ENCODE data around the gene CYB561D1. TPM values are rescaled to one million over a fixed set of nuclear protein-coding genes. Genes with fewer than 3 reads are reported as not detected.

Gene CYB561D1
- total and polyA plus RNA-seq, 2 of the 8 experiments (the other 6 are each of a cell fraction or from before 2014, with no cell fraction given) = 3.6 to 3.8 TPM

- H3K56ac ChIP-seq (replicated peaks; ENCODE audit: insufficient read length, low read depth, low read length) = no peak overlapping the region
- H2AK5ac ChIP-seq (ENCODE audit: low read depth, low read length) = no peak overlapping the region
- H3K27me3 ChIP-seq (replicated peaks in 1 of 4; ENCODE audit: control insufficient read depth in 3 of 4, extremely low read depth in 1 of 4, insufficient read depth in 3 of 4, low read length in 3 of 4) = no peaks in the 10 kb centered on the region
- H3K79me1 ChIP-seq (ENCODE audit: low read depth, low read length) = no peaks in the 10 kb centered on the region; the same call in 1 of the 2 replicates
- no peak overlapping the region for H3K9ac ChIP-seq (replicated peaks in 1 of 4; ENCODE audit: extremely low read depth in 1 of 4, low read depth in 3 of 4, low read length in 3 of 4)
- H2BK15ac ChIP-seq (ENCODE audit: low read length) = no peak overlapping the region
- TF ChIP-seq YY1 (IDR thresholded peaks at IDR 0.05; ENCODE audit: low read depth, low read length) = no peak
- TF ChIP-seq CHD2 (IDR thresholded peaks at IDR 0.05; ENCODE audit: low read length) = no peak
- no peak for TF ChIP-seq ZNF274 (IDR thresholded peaks at IDR 0.05; ENCODE audit: borderline replicate concordance, extremely low read depth, low read length)
- no peak for TF ChIP-seq FOSL1 (IDR thresholded peaks at IDR 0.05; ENCODE audit: insufficient read depth, low read depth, low read length)
- TF ChIP-seq TAF7 (optimal IDR thresholded peaks at IDR 0.05; ENCODE audit: borderline replicate concordance, low read depth, low read length) = no peak
- TF ChIP-seq KDM5A (IDR thresholded peaks at IDR 0.05; ENCODE audit: low read length) = no peak
- TF ChIP-seq SUZ12 (IDR thresholded peaks at IDR 0.05; ENCODE audit: low read length) = no peak
- no peak overlapping the region for H3K4ac ChIP-seq (replicated peaks; ENCODE audit: insufficient read length, low read depth, low read length)
- H3K4me1 ChIP-seq (replicated peaks in 1 of 4; ENCODE audit: control insufficient read depth in 3 of 4, insufficient read depth in 4 of 4, low read length in 3 of 4) = peaks cover 0 to 3% (median 1%) of the 10 kb centered on the region in 4 experiments; a peak in 4 of 7 replicates
- ChIA-PET CTCF (ENCODE audit: partially characterized antibody) (interaction anchor here (1.2 to 26.3 kb wide), 11 partner anchors 9 to 257 kb away, joined by 3 to 1755 read pairs (median 4); partner anchors contain the start of genes AMIGO1, ATXN7L2, CYB561D1 and GPR61), POLR2A (ENCODE audit: partially characterized antibody) (interaction anchor here (0.6 to 2.4 kb wide), 6 partner anchors 14 to 45 kb away, joined by 3 to 10 read pairs (median 4); partner anchors contain the start of gene GNAI3)
- H2BK20ac ChIP-seq (ENCODE audit: low read length) = no peak overlapping the region
- no peak overlapping the region; the same call in 1 of the 2 replicates for H4K8ac ChIP-seq (ENCODE audit: extremely low read depth, insufficient read depth, low read length)
- no peak overlapping the region for H3K4me3 ChIP-seq (ENCODE audit: extremely low read depth in 1 of 4, insufficient read depth in 2 of 4, low read depth in 3 of 4, low read length in 4 of 4)
- H4K20me1 ChIP-seq (replicated peaks in 1 of 2; ENCODE audit: control insufficient read depth in 1 of 2, insufficient read depth in 2 of 2, low read length in 2 of 2) = no peaks in the 10 kb centered on the region
- no peak overlapping the region for H3K27ac ChIP-seq (ENCODE audit: low read depth, low read length)
- no peaks in the 10 kb centered on the region; the same call in 1 of the 2 replicates for H3K23me2 ChIP-seq (ENCODE audit: low read depth, low read length)
- H2BK12ac ChIP-seq (ENCODE audit: low read depth, low read length) = no peak overlapping the region
- no peak for DNase-seq (ENCODE audit: low read depth in 1 of 2, low spot score in 2 of 2)
- WGBS, 2 experiments (ENCODE audit: extremely low coverage in 1 of 2, insufficient coverage in 1 of 2, insufficient read length in 1 of 2, insufficient replicate concordance in 2 of 2, low coverage in 1 of 2, low lambda C conversion rate in 2 of 2, missing lambda C conversion rate in 1 of 2) = 94% methylated on average over 1 of the region's 1 CpG; no CpG with 5 or more reads in 1 of the 2 experiments
- no peak overlapping the region for H3K4me2 ChIP-seq (ENCODE audit: insufficient read depth in 1 of 2, low read depth in 2 of 2, low read length in 2 of 2)
- no peak overlapping the region for H2BK120ac ChIP-seq (replicated peaks; ENCODE audit: low read depth, low read length)
- no peak overlapping the region for H2AFZ ChIP-seq (ENCODE audit: low read length)
- H2BK5ac ChIP-seq (ENCODE audit: low read depth, low read length) = no peak overlapping the region
- no peak overlapping the region for H4K5ac ChIP-seq (ENCODE audit: insufficient read length, low read depth, low read length)
- no peaks in the 10 kb centered on the region for H3K36me3 ChIP-seq (ENCODE audit: control insufficient read depth in 2 of 4, insufficient read depth in 4 of 4, low read length in 3 of 4)
- H4K91ac ChIP-seq (replicated peaks; ENCODE audit: insufficient read length, low read length) = no peak overlapping the region
- H3K79me2 ChIP-seq (ENCODE audit: control insufficient read depth in 1 of 2, insufficient read depth in 2 of 2, low read length in 2 of 2) = no peaks in the 10 kb centered on the region
- no peak overlapping the region for H3K18ac ChIP-seq (ENCODE audit: extremely low read depth, low read length)
- H3K14ac ChIP-seq (ENCODE audit: insufficient read length) = no peak overlapping the region
- H3K23ac ChIP-seq (ENCODE audit: insufficient read length) = no peak overlapping the region
- H3K9me3 ChIP-seq (ENCODE audit: insufficient read depth in 2 of 2, low read depth in 1 of 2, low read length in 1 of 2) = no peaks in the 10 kb centered on the region
- no peak for FAIRE-seq
Observed at GRCh38 chr1:109534307-109534858, 40.5 kb downstream of the CYB561D1 start.

Measured in H1 (cell line).